Measurements from ENCODE around the gene CCNO.

Gene CCNO, protein sequence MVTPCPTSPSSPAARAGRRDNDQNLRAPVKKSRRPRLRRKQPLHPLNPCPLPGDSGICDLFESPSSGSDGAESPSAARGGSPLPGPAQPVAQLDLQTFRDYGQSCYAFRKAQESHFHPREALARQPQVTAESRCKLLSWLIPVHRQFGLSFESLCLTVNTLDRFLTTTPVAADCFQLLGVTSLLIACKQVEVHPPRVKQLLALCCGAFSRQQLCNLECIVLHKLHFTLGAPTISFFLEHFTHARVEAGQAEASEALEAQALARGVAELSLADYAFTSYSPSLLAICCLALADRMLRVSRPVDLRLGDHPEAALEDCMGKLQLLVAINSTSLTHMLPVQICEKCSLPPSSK

DNA sequence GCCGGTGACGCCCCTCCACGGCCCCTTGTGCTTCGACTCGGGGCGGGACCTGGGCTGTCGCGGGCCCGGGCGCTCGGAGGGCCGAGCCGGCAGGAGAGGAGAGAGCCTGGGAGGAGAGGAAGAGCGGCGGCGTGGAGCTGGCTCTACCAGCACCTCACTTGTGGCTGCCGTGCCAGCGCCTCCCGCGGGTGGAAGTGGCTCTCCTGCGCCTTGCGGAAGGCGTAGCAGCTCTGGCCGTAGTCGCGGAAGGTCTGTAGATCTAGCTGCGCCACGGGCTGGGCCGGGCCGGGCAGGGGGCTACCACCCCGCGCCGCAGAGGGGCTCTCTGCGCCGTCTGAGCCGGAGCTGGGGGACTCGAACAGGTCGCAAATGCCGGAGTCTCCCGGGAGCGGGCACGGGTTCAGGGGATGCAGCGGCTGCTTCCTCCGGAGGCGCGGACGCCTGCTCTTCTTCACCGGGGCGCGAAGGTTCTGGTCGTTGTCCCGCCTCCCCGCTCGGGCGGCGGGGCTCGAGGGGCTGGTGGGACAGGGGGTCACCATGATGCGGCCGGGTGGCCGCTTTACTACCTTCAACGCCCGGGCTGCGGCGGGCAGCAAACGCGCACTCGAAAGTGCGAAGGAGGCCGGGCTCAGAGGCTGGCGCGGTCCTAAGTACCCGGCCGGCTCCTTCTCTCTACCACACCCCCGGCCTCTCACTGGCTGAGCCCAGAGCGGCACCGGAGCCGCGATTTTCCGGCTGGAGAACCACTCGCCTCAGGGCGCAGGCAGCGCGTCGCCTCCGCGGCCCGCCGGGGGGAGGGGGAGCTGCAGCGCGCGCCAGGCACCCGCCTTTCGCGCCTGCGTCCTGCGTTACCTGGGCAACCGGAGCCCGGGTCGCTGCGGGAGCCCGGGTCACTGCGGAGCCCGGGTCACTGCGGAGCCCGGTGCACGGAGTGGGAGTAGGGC lies at the start of gene CCNO:
TSS of gene CCNO (minus strand) at position 624 of the 944 bp plus-strand sequence. CDS start at position 539, 85 bp downstream.
- no peak for DNase-seq

DNA sequence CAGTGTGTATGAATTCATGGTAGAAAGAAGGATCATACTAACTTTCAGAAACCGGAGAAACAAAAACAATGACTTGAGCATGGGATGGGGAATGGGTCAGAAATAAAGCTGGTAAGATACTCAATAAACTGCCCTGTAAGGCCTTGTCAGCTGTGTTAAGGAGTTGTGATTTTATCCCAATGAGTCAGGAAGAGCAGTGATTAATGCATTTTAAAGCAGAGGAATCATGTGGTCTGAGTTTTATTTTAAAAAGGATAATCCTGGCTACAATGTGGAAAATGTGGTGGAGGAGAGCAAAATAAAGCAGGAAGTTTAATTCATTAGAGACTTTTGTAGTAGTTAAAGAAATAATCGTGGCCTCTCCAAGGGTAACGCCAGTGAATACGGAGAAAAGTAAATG lies 45.4 kb upstream of the CCNO start:
- DNase-seq, result peak; percentile 33

DNA sequence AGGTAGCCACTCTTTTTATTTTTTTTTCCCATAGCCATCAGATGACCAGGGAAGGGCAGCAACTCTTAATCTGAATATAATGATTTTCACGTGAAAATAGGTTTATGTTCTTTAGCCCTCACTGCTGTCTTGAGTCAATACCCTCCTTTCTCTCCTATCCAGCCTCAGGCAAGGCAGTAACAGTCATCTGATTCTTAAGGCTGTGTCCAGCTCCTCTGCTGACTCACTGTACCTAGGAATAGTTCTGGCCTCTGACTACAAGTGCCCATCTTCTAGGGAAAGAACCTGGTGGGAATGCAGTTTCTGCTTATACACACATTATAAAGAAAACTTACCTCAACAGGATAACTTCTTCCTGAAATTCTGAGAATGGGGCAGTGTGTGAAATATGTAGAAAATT lies 43.4 kb upstream of the CCNO start:
- peak; percentile 51 for DNase-seq

DNA sequence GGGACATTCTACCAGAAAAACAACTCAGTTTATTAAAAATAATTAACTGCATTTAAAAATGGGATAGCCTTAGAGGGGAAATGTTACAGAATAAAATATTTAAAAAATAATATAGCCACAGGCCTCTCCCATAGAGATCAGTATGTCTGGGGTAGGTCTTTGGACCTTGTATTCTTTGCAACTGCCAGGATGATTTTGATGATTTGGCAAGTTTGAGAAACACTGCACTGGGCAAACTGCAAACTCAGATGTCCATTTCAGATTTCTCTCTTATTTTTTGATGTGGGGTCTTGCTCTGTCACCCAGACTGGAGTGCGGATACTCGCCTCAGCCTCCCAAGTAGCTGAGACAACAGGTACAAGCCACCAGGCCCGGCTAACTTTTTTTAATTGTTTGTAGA lies 24.9 kb upstream of the CCNO start:
- no peak for DNase-seq

DNA sequence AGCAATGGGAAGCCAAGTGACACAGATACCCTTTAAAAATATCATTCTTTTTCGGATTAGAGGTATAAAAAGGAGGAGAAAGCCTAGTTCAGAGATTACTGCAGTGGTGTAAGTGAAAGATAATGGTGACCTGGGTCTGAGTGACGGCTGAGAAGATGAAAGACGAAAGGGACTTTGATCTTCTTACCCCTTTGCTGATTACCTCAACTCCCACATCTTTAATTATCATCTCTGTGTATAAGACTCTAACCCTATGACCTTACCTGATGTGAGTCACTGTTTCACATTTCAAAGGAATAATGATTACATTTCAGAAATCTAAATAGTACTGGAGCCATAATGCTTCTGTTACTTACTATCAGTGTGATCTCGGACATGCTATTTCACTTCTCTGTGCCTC lies 21.4 kb upstream of the CCNO start:
- DNase-seq, result no peak

DNA sequence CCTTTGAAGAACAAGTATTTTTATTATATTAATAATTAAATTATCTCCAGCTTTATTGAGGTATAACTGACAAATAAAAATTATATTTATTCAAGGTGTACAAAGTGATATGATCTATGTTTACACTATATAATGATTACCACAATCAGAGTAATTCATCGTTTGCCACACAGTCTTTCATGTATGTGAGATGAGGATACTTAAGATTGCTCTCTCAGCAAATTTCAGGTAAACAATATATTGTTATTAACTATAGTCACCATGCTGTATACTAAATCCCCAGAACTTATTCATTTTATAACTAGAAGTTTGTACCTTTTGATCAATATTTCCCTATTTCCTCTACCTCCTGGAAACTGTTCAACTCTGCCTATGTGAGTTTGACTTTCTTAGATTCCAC lies 16.7 kb upstream of the CCNO start:
- no peak for DNase-seq

DNA sequence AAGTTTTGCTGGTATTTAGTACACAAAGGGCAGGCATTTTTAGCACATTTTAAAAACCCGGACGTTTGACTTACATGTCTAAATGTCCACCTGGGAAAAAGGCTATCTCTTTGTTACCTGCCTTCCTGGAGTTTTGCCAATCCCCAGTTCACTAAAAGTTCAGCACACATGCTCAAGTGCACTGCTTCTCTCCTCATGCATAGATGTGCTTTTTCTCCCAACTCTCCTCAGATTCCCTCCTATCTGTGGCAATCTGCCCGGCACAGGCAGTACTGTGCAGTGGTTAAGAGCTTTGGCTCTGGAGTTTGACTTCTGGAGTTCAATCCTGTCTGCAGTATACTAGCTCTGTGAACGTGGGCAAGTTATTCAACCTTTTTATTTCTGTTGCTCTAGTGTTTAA lies 8.3 kb upstream of the CCNO start:
- no peak for DNase-seq

DNA sequence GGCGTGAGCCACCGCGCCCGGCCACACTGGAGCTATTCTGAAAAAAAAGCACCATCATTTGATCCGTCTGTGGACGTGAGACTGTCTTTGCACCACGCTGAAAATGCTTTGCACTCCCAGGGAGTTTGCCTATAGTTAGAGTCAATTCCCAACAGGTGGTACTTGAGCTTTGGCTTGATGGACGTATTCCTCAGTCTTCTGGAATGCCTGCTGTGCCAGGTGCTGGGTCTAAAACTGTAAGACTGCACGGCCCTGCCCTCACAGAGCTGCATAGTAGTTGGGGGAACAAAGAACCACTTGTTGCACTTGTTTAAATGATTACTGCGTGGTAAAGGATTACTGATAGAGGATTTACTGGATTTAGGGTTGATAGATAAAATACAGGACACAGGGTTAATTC lies 3.4 kb upstream of the CCNO start:
- no peak for DNase-seq

DNA sequence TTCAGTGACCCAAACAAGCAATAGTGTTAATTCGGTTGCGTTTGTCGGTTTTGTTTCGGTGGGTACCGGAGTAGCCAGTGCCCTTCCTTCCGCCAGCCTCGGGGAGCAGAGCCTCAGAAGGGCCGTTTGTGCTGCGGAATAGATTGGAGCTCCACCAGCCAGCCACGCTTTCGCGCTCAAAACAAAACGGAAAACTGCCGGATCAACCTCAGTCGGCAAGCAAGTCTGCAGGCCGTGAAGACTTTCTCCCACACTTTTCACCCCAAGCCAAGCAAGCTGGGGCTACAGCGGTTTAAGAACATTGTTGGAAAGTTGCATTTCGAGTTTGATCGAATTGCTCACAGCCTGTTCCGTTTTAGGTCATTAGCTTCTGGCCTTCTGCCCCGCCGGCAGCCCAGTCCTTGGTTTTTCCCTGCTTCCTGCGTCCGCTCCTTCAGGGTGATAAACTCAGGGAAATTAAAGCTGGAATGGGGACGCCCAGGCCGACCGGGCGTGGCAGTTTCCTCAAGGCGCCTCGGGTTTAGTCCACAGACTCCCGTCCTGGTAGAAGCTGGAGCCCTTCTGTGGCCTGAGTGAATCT lies 803 bp upstream of the CCNO start:
- no peak for DNase-seq

DNA sequence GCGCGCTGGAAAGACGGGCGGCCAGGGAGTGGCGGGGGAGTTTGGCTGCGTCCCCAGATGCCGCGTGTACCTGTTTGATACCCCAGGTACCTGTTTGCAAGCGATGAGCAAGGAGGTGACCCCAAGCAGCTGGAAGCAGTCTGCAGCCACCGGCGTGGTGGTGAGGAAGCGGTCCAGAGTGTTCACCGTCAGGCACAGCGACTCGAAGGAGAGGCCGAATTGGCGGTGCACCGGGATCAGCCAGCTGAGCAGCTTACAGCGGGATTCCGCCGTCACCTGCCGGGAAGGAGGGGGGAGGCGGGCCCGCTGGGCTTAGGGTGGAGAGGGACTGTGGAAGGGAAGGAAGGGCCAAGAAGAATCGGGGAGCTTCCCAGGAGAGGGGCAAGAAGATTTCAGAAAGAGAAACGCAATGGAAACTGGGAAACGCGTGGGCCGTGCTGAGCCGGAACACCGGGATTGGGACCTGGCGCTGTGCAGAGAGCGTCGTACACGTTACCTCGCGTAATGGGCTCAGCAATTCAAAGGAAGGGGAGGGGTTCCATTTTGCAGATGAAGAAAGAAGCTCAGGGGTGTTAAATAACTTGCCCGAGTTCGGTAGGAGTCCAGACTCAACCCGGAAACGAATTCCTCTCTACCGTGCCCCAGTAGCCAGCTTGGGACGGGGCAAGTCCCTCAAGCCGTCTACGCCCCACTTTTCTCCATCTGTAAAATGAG lies 980 bp downstream of the CCNO start:
- no peak for DNase-seq

DNA sequence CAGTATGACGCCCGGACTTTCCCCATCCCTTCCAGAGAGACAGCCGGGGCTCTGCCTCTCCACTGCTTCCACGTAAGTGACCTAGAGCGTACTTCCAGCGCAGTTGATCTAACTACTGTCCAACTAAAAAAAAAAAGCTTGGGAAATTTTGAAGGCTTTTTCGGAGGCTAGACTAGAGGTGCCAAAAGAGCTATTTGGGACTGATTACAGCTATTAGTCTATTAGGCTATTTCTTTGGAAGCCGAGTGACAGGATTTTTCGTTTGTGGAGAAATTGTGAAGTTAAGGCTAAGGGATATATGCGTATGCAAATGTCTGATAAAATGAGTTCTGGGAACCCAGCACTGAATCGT lies 1.5 kb downstream of the CCNO start:
- no peak for DNase-seq

DNA sequence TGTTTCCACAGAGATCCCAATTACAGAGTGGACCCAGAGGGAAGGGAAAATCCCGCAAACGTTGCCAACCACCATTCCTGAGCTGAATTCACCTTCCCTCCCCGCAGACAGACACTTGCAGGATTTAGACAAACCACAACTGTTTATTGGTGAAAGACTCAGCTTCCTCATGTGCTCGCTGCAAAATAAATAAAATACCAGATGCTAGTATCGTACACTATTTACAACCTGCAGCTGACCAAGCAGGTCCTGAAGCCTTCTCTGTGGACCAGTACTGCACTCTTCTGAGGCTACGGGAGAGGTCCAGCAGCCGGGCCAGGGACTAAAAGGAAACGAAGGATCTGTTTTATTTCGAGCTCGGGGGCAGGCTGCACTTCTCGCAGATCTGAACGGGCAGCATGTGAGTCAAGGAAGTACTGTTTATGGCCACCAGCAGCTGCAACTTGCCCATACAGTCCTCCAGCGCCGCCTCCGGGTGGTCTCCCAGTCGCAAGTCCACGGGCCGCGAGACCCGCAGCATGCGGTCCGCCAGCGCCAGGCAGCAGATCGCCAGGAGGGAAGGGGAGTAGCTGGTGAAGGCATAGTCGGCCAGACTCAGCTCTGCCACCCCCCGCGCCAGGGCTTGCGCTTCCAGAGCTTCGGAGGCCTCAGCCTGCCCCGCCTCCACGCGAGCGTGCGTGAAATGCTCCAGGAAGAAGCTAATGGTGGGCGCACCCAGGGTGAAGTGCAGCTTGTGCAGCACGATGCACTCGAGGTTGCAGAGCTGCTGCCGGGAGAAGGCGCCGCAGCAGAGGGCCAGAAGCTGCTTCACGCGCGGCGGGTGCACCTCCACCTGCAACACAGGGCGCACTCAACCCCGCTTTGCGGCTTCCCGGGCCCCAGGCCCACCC lies 2.1 kb downstream of the CCNO start:
- DNase-seq, result no peak

DNA sequence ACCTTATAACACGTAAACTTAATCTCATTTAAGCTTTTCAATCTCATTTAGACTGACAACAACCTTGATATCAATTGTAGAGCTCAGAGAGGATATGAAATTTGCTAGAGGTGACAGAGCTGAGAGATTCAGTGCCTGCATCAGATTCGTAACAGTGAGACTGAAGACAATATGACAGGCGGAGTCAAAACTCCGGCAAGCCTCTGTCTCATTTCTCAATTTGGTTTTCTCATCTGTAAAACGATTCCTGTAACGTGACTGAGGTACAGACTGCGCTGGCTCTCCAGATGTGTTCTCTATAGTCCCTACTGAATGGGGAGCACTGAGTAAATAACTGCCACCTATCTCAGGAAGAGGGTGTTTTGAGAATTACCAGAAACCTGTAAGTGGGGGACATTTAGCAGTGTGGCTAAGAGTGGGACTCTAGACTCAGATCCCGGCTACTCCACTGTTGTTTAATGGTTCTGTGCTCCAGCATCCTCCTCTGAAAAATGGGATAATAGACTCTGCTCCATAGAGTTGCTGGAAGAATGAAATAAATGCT lies 3.2 kb downstream of the CCNO start:
- DNase-seq, result no peak

DNA sequence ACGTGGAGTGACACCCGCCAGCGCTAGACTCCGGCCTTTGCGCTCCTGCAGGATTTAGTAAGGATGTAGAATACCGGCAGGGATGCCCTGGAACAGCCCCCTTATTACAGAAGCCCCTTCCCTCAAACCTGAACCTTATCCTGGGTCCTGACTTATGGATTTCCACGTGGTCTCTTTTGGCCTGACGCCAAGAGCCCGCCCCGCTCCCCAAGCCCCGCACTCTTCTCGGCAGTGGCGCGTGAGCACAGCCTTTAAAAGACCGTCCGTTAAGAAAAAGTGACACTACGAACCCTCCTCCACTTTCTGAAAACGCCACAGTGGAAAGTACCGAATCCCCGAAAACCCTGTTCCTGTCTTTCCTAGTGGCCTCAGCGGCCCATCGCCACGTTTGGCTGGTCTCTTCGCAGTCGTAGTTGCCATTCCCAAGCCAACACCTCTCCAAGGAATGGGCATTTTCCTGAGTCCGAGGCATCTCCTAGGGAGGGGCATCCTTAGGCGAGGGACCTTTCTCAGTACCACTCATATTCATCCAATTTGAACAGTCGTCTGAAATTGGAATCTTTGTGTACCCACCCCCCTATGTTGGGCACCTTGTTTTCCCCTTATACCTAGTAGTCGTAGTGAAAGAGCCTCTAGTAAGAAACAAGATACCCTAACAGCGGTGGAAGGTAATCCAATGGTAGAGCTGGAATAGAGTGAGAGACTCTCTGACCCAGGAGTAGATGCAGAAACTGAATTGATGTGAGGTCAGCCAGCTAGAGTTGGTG lies 5.6 kb downstream of the CCNO start:
- DNase-seq, result no peak

DNA sequence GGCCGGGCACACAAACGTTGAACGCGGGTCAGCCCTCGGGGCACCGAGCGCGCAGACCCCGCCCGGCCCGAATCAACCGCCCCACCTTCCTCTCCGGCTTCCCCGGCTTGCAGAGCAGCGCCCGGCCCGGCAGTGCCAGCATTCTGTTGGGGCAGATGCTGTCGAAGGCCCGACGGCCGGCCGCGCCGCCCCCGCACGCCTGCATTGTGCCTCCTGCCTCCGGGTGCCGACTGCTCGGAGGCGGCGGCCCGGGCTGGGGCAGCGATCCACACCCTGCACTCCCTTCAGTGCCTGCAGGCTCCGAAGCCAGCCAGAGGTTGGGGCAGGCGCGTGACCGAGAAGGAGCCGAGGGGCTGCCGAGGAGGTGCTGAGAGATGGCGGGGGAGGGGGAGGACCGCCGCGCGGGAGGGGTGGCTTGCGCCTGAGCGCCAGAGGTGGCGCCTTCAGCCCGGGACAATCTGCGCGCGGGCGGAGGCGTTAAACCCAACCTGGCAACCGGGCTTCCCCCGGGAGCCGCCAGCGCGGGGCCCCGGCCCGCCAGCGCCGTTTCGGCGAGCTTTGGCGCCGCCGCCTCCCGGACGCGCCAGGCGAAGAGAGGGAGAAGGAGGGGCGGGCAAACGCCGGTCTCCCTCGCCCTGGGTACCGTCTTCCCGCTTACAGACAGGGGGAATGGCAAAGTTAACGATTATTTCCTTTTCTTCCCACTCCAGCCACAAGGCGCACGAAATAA lies 6.3 kb downstream of the CCNO start, which contains the start of gene MCIDAS:
TSS of gene MCIDAS (minus strand) at position 382 of the 730 bp plus-strand sequence. CDS start at position 205, 177 bp downstream.
- no peak for DNase-seq

DNA sequence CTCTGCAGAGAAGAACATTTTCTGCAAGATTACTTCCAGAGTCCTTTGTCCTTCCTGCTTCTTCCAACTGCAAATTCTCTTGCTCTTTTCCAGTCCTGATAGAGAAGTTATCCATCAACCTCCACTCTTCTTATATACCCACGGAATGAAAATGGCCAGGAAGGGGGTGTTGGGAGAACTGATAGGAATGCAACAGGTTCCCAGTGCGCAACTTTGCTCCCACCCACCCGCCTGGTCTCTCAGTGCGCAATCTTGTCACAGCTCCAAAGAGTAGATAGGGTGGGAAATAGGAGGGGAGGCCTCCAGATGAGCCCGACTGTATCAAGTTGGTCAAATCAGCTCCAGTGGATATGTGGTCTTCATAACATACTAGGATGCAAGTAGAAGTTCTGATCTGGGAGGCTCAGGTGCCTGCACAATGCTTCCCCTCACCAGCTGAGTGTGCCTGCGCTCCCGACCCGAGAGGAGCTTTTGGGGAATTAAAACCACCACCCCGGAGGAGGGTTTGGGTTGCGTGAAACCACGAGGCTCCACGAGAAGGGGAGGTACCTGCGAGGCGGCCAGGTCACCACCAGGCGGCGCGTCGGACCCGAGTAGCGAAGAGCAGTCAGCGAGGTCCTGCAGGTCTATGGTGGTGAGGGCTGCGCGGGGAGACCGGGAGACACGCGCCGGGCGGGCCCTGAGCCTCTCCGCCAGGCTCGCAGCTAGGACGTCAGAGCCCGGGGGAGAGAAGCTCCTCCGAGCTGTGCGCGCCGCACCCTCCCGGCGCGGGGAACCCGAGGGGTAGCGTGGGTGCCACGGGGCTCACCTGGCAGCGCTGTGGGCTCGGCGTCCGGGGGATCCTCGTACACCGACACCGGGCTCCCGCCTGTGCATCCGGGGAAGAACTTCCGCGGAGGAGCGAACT lies 7.1 kb downstream of the CCNO start:
- no peak for DNase-seq

DNA sequence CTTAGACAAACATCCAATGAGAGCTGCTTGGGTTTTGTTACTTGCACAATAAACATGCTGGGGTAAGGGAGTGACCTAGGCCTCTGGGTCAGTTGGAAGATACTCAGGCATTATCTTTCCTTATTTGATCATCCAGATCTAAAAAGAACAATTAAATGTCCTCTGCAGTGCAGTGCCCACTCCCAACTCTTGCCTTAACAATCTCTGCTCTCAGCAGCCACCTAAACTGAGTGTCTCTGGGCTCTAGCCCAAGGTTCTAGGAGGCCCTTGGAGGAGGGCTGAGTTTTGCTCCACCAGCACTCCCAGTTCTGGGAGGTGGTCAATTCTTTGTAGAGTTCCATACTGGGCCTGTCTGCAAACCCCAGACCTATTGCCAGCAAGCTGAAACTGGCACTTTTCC lies 8.1 kb downstream of the CCNO start:
- no peak for DNase-seq

DNA sequence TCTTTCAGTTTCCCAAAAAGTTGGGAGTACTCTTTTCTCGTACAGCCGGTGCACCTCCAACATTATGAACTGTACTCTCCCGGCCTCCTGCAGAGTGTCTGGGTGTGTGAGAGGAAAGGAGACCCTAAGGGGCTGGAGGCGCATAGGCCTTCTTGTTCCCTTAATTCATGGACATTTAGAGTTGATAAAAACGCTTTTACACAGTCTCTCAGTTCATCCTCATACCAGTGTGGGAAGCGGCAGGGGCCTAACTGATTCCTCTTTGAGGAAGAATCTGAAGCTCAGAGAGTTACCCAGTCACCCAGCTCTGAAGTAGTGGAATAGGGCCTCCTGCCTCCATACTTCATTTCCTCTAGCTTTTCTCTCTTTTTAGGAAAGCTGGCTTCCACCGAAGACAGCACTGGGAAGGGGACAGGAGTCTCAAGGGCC lies 9.6 kb downstream of the CCNO start:
- no peak for DNase-seq

Data from amniotic stem cell (primary cell).